RWPE2 (cell line): ENCODE measurements around the gene SPDYE18.
"Not testable (repeated sequence)": the region's sequence is repeated elsewhere in the genome, so short reads cannot be mapped to it uniquely, and the experiment has no call there.

Experiments used
- ATAC-seq: fragments of 200-7000 bp; cut with Tn5 transposase; 3 replicates; pipeline ENCODE4 v1.9.1; 2021; ENCODE audit warnings: low read depth
- DNase-seq: peaks from one replicate; pipeline ENCODE4 v3.0.0-alpha.2; 2020; ENCODE audit warnings: low spot score
- H3K27ac ChIP-seq: fragments of 450-650 bp; 2 replicates; pipeline ENCODE4 v1.5.1; 2017; ENCODE audit warnings: mild to moderate bottlenecking; ENCODE audit not compliant: poor library complexity, severe bottlenecking
- H3K27me3 ChIP-seq: fragments of 250-450 bp; sonication (Bioruptor Pico); 2 replicates; pipeline ENCODE4 v1.5.1; 2021; ENCODE audit warnings: mild to moderate bottlenecking, moderate library complexity; ENCODE audit not compliant: insufficient read depth, poor library complexity, severe bottlenecking
- H3K36me3 ChIP-seq: fragments of 250-450 bp; sonication (Bioruptor Pico); 2 replicates; pipeline ENCODE4 v1.5.1; 2020; ENCODE audit warnings: low read depth, mild to moderate bottlenecking, moderate library complexity
- H3K4me1 ChIP-seq: fragments of 250-450 bp; sonication (Bioruptor Pico); 2 replicates; pipeline ENCODE4 v1.5.1; 2021; ENCODE audit warnings: mild to moderate bottlenecking, moderate library complexity; ENCODE audit not compliant: insufficient read depth, poor library complexity, severe bottlenecking
- H3K4me3 ChIP-seq: fragments of 250-450 bp; sonication (Bioruptor Pico); 2 replicates; pipeline ENCODE4 v1.5.1; 2021; ENCODE audit warnings: mild to moderate bottlenecking, moderate library complexity; ENCODE audit not compliant: severe bottlenecking
- H3K9me3 ChIP-seq: fragments of 250-450 bp; sonication (Bioruptor Pico); 2 replicates; pipeline ENCODE4 v1.5.1; 2021; ENCODE audit warnings: mild to moderate bottlenecking, moderate library complexity; ENCODE audit not compliant: severe bottlenecking

Gene SPDYE18

GRCh38 chr7:77077060-77077459 lies 14.7 kb upstream of the SPDYE18 start:
- not testable (repeated sequence) for H3K27me3 ChIP-seq, H3K4me1 ChIP-seq, H3K27ac ChIP-seq, H3K4me3 ChIP-seq, H3K36me3 ChIP-seq, ATAC-seq, H3K9me3 ChIP-seq, DNase-seq

GRCh38 chr7:77074786-77075396 lies 12.5 kb upstream of the SPDYE18 start:
- DNase-seq, H3K4me3 ChIP-seq, H3K36me3 ChIP-seq, H3K27ac ChIP-seq, H3K9me3 ChIP-seq, ATAC-seq, H3K4me1 ChIP-seq, H3K27me3 ChIP-seq: not testable (repeated sequence)

DNA sequence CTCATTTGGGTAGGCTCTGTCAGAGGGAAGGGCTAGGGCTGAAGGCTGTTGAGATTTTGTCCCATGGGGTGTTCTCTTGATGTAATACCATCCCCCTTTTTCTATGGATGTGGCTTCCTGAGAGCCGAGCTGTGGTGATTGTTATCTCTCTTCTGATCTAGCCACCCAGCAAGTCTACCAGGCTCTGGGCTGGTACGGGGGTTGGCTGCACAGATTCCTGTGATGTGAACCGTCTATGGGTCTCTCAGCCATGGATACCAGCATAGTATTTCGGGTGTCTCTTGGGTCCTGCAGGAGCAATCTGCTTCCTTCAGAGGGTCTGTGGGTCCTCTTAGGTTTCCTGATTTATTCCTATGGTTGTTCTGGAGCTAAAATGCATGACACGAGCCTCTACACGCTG lies 8.8 kb upstream of the SPDYE18 start:
- H3K4me1 ChIP-seq, ATAC-seq, H3K27ac ChIP-seq, DNase-seq, H3K4me3 ChIP-seq, H3K27me3 ChIP-seq, H3K9me3 ChIP-seq, H3K36me3 ChIP-seq: not testable (repeated sequence)

DNA sequence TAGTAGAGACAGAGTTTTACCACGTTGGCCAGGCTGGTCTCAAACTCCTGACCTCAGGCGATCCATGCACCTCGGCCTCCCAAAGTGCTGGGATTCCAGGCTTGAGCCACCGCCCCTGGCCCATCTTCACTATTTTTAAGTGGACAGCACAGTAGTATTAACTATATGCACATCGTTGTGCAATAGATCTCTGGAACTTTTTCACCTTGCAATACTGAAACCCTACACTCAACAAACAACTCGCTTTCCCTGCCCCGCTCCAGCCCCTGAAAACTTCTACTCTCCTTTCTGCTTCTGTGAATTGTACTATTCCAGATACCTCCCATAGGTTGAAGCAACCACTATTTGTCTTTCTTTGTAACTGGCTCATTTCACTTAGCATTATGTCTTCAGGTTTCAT lies 3.5 kb upstream of the SPDYE18 start:
- ATAC-seq = not testable (repeated sequence)

GRCh38 chr7:77063732-77064131 lies 1.4 kb upstream of the SPDYE18 start:
- H3K27ac ChIP-seq, H3K9me3 ChIP-seq, DNase-seq, H3K36me3 ChIP-seq, ATAC-seq, H3K4me3 ChIP-seq, H3K27me3 ChIP-seq, H3K4me1 ChIP-seq: not testable (repeated sequence)

More for the DNA sequence above, 3.5 kb upstream of the SPDYE18 start:
- H3K36me3 ChIP-seq, H3K27me3 ChIP-seq, H3K4me3 ChIP-seq, H3K4me1 ChIP-seq, H3K9me3 ChIP-seq, H3K27ac ChIP-seq, DNase-seq: not testable (repeated sequence)

DNA sequence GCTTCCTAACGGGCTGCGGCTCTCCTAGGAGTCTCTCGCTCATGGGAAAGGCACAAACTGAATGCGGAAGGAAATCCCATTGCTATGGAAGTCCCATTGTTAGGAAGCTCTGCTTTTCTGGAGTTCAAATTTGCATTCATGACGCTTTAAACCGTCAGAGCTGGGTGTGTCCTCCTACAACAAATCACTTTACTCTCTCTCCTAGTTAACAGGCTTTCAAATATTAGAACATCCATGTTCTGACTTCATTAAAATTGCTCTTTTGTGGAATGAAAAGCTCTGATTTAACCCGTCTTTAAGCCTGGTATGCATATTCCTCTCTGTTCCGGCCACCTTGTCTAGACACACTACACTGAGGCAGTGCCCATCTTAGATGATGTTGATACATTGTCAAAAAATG lies 30.1 kb downstream of the SPDYE18 start, which contains the start of gene SPDYE17:
TSS of gene SPDYE17 (minus strand) at position 101 of the 400 bp plus-strand sequence. CDS start 1,791 bp downstream, outside the sequence.
- not testable (repeated sequence) for H3K27me3 ChIP-seq, H3K36me3 ChIP-seq, H3K27ac ChIP-seq, ATAC-seq, H3K9me3 ChIP-seq, H3K4me3 ChIP-seq, DNase-seq, H3K4me1 ChIP-seq

GRCh38 chr7:77026349-77026748 lies 36.0 kb downstream of the SPDYE18 start:
- not testable (repeated sequence) for H3K36me3 ChIP-seq, H3K4me1 ChIP-seq, H3K9me3 ChIP-seq, DNase-seq, H3K27ac ChIP-seq, H3K27me3 ChIP-seq, H3K4me3 ChIP-seq, ATAC-seq

DNA sequence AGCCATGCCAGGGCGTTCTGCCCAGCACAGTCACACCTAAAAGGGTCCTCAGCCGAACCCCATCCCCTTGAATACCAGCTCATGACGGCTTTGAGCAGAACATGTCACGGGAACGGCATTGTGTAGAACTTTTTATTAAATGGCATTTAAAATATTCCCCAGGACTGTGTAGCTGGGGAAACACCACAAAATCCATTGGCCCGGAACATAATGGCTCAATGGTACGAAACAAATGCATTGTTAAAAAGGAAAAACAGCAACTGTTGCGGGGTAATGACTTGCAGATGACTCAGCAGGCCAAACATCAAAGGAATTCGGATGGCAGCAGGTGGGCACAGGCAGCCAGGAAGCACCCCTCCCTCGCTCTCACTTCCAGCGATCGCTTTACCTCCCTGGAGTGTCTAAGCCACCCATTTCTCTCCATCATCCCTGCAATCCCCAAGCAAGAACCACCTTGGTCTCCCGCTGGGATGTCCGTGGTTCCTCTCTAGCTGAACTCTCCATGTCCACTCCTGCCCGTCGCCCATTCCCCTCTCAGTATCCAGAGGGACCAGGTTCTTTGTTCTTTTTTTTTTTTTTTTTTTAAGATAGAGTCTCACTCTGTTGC lies 52.2 kb downstream of the SPDYE18 start:
- not testable (repeated sequence) for H3K4me1 ChIP-seq, H3K27me3 ChIP-seq, DNase-seq, H3K9me3 ChIP-seq, H3K36me3 ChIP-seq, H3K4me3 ChIP-seq, H3K27ac ChIP-seq
- peak; percentile 77 for ATAC-seq

GRCh38 chr7:77008000-77008399 lies 54.4 kb downstream of the SPDYE18 start:
- H3K4me1 ChIP-seq, H3K27me3 ChIP-seq, H3K27ac ChIP-seq, H3K9me3 ChIP-seq, H3K4me3 ChIP-seq, H3K36me3 ChIP-seq, ATAC-seq: not testable (repeated sequence)
- DNase-seq = peak; percentile 45

GRCh38 chr7:77006127-77007110 lies 55.9 kb downstream of the SPDYE18 start:
- not testable (repeated sequence) for H3K36me3 ChIP-seq, H3K27ac ChIP-seq, H3K27me3 ChIP-seq, H3K4me1 ChIP-seq, H3K4me3 ChIP-seq, H3K9me3 ChIP-seq
- DNase-seq = peak; percentile 46
- peak; percentile 90 for ATAC-seq

DNA sequence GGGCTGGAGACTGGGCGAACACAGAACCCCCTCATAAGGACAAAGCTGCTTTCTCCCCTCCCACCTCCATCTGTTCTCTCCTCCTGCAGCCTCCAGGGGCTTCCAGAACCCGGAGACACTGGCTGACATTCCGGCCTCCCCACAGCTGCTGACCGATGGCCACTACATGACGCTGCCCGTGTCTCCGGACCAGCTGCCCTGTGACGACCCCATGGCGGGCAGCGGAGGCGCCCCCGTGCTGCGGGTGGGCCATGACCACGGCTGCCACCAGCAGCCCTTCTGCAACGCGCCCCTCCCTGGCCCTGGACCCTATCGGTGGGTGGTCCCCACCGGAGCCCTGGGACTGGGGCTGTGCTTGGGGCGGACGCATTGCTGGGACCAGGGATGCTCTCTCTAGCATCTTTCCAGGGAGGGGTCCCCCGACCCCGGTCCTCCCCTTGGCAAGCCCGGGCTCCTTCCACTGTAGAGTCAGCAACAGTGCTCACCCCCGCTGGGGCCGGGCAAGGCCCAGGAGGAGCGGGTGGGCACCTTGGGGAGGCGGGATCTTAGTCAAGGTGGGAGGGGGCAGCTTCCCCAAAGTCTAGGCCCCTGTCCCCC lies 56.8 kb downstream of the SPDYE18 start:
- H3K27me3 ChIP-seq, ATAC-seq, H3K9me3 ChIP-seq, H3K27ac ChIP-seq, H3K4me1 ChIP-seq, H3K4me3 ChIP-seq, H3K36me3 ChIP-seq: not testable (repeated sequence)
- DNase-seq = peak; percentile 47
